Muscle of leg (tissue), 11 donors: ENCODE data around the gene BTBD9. TPM values are rescaled to one million over a fixed set of nuclear protein-coding genes. Genes with fewer than 3 reads are reported as not detected.

ENCODE experiments used
- DNase-seq: peaks from one replicate; pipeline ENCODE4 v3.0.0; 2013
- H3K27ac ChIP-seq: one replicate; pipeline ENCODE4 v1.5.1; 2013; ENCODE audit warnings: mild to moderate bottlenecking, low read length, control low read depth
- H3K27me3 ChIP-seq: one replicate; pipeline ENCODE4 v1.6.1; 2013; ENCODE audit warnings: low read length; ENCODE audit not compliant: control insufficient read depth, insufficient read depth
- H3K36me3 ChIP-seq: one replicate; pipeline ENCODE4 v1.6.1; 2013; ENCODE audit warnings: low read length; ENCODE audit not compliant: control insufficient read depth, insufficient read depth
- H3K4me1 ChIP-seq: one replicate; pipeline ENCODE4 v1.6.1; 2013; ENCODE audit warnings: low read length; ENCODE audit not compliant: control insufficient read depth, insufficient read depth
- H3K4me3 ChIP-seq: one replicate; pipeline ENCODE4 v1.5.1; 2013; ENCODE audit warnings: low read length, control low read depth
- H3K9me3 ChIP-seq: replicated peaks from 2 replicates; pipeline ENCODE4 v1.6.1; 2013; ENCODE audit warnings: low read depth, low read length; ENCODE audit not compliant: control insufficient read depth
- WGBS: methylation state at CpG from one replicate; pipeline ENCODE4 v1.1.5; 2013; ENCODE audit warnings: missing lambda C conversion rate; ENCODE audit not compliant: insufficient coverage; 5-methylcytosine and 5-hydroxymethylcytosine counted together
- polyA plus RNA-seq, 8 donors: library from polyadenylated mRNA; unstranded; fragments of 120-200 nt; gene quantifications; one replicate each; pipeline versions ENCODE4 v1.2.1 to v1.2.3, GENCODE V29; 2013; ENCODE audit warnings: inconsistent platforms in 1 of 8, low replicate concordance in 1 of 8; ENCODE audit not compliant: insufficient read length in 8 of 8, insufficient read depth in 1 of 8
- total RNA-seq: library from RNA; stranded (reverse); fragments of 120-200 nt; gene quantifications from one replicate; pipeline ENCODE4 v1.2.4, GENCODE V29; 2013

BTBD9 gene
- total and polyA plus RNA-seq, 9 donors: 6.5 to 10.5 (median 8.2) TPM

DNA sequence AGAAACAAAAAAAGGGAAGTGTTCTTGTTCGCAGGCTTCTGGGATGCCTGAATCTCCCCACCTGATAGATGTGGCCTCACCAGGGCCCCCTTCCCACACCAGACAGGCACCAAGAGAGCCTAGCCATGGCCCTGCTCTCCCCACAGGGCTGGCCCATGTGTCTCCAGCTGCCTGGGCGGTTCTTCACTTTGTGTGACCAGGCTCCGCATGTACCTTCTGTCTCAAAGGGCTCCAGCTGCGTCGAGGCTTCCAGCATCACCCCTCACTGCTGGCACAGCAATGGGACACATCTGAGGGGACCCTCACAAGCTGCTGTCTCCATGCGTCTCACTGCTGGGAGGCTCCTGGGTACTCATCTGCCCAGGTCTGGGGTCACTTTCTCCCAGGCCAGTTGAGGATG, 457.3 kb downstream of the BTBD9 start:
- WGBS: 90% methylated on average over 5 of the region's 6 CpGs
- Histone ChIP-seq H3K27me3 (no peaks in the 10 kb centered on the region), H3K27ac (no peak overlapping the region), H3K4me3 (no peak overlapping the region), H3K4me1 (peaks cover 2% of the 10 kb centered on the region), H3K36me3 (no peaks in the 10 kb centered on the region), H3K9me3 (no peaks in the 10 kb centered on the region)
- DNase-seq: no peak

DNA sequence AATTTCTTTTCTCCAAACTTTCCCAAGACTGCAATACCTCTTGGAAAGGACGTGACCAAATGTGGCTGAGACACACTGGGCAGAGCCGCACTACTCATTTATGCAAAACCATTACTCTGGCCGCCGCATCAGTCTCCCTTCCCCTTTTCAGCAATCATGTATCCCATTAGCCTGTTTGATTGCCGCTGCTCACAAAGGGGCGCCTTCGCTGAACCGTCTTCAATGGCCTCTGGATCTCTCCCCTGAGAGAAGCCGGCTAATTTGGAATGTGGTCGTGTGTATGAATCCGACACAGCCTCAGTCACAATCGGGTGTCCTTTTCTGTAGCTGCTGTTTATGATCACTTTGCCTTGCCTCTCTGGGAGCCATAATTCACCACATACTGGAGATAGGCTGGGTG, 459.1 kb downstream of the BTBD9 start:
- 73% methylated on average over 8 of the region's 12 CpGs for WGBS
- Histone ChIP-seq H3K4me1 (peaks cover 7% of the 10 kb centered on the region), H3K4me3 (no peak overlapping the region), H3K9me3 (no peaks in the 10 kb centered on the region), H3K27ac (no peak overlapping the region), H3K27me3 (no peaks in the 10 kb centered on the region), H3K36me3 (no peaks in the 10 kb centered on the region)
- no peak for DNase-seq

DNA sequence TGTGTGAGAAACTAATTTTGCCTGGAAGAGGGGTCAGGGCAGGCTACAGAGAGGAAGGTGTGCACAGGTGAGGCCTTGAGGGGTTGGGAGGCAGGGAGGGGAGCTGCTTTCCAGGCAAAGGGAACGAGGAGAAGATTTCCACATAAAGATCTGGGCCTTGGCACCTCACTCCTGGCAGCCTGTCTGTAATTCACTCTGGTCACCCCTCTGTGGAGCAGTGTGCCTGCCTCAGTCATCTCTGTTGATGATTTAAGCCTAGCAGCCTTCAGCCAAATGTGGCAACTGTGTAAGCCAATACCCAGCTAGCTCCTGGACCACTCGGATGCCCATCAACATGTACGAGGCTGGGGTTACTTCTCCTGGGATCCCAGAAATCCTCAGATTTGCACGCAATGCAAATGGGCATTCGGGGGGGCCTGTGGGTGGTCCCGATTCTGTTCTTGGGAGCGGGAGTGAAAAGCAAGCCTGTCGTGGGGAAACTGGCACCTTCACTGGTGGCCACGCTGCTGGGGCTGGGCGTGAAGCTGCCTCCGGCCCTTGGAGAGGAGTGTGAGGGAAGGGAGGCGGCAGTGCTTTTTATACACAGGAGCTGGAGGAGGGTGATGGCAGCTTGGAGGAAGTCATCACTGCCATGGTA, 459.8 kb downstream of the BTBD9 start:
- 75% methylated on average over 11 of the region's 12 CpGs for WGBS
- no peaks in the 10 kb centered on the region for H3K27me3 ChIP-seq
- no peak for DNase-seq
- no peak overlapping the region for H3K27ac ChIP-seq
- H3K4me1 ChIP-seq: peaks cover 7% of the 10 kb centered on the region
- H3K36me3 ChIP-seq: peaks cover under 1% of the 10 kb centered on the region
- H3K4me3 ChIP-seq: no peak overlapping the region
- no peaks in the 10 kb centered on the region for H3K9me3 ChIP-seq

DNA sequence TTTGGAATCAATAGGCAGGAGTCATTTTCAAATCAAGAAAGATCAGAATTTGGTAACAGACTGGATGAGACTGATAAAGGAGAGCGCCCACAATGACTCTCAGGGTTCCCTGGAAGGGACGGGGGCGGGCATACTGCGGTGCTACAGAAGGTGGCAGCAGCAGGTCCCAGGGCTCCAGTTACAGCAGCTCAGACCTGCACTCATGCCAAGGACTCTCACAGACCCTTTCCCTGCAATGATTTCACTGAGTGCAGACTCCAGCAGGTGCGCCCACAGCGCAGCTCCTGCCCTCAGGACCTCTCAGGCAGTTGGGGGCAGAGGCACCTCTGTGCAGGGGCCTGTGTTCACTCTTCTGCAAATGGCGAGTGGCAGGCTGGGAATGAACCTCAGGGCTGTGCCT, 460.4 kb downstream of the BTBD9 start:
- no peaks in the 10 kb centered on the region for H3K9me3 ChIP-seq
- no peak overlapping the region for H3K27ac ChIP-seq
- no peak overlapping the region for H3K4me3 ChIP-seq
- 81% methylated on average over 3 of the region's 7 CpGs for WGBS
- no peaks in the 10 kb centered on the region for H3K27me3 ChIP-seq
- peaks cover 6% of the 10 kb centered on the region for H3K36me3 ChIP-seq
- DNase-seq: no peak
- peaks cover 7% of the 10 kb centered on the region for H3K4me1 ChIP-seq

DNA sequence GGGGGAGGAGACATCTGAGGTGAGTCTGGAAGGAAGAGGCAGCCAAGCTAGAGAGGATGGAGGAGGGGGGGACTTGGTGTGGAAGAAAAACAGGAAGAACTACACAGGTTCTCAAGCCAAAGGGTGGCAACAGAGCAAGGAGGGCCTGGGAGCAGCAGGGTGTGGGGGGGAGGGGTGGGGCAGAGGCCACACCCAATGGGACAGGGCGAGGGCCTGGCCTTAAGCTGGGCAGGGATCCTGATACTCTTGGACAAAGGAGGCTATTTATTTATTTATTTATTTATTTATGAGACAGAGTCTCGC, 461.2 kb downstream of the BTBD9 start:
- 100% methylated on average over 1 of the region's 2 CpGs for WGBS
- no peak overlapping the region for H3K27ac ChIP-seq
- DNase-seq: no peak
- H3K27me3 ChIP-seq: no peaks in the 10 kb centered on the region
- no peaks in the 10 kb centered on the region for H3K9me3 ChIP-seq
- no peak overlapping the region for H3K4me3 ChIP-seq
- H3K4me1 ChIP-seq: peaks cover 7% of the 10 kb centered on the region
- peaks cover 8% of the 10 kb centered on the region for H3K36me3 ChIP-seq

DNA sequence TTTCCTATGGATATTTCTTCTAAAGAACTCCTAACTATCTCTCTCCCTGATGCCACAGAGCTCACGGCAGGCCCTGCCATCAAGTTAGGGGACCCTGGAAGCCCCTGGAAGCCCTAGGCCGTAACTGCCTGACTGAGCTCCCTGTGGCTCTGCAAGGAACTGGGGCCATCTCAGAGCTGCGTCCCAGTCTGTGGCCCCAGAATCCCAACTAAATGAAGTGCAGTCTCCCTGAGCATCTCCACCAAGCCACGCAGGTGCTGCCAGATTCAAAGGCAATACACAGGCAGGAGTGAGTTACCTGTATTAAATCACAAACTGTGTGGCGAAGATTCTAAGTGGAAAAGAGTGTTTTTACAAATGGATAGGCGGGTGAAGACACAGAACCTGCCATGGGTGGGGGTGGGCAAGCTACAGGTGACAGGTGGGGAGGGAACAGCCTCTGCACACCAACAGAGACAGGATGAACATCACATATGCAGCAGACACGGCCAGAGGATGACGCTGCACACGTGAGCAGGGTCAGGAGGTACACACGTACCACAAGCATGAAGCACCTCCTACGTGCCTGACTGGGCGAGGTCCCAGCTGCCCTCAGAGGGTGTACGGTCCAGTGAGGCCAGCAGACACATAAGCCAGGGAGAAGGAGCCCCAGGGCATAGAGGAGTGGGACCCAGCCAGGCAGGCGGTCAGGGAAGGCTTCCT, 461.7 kb downstream of the BTBD9 start:
- WGBS: 86% methylated on average over 12 of the region's 14 CpGs
- H3K27me3 ChIP-seq: no peaks in the 10 kb centered on the region

DNA sequence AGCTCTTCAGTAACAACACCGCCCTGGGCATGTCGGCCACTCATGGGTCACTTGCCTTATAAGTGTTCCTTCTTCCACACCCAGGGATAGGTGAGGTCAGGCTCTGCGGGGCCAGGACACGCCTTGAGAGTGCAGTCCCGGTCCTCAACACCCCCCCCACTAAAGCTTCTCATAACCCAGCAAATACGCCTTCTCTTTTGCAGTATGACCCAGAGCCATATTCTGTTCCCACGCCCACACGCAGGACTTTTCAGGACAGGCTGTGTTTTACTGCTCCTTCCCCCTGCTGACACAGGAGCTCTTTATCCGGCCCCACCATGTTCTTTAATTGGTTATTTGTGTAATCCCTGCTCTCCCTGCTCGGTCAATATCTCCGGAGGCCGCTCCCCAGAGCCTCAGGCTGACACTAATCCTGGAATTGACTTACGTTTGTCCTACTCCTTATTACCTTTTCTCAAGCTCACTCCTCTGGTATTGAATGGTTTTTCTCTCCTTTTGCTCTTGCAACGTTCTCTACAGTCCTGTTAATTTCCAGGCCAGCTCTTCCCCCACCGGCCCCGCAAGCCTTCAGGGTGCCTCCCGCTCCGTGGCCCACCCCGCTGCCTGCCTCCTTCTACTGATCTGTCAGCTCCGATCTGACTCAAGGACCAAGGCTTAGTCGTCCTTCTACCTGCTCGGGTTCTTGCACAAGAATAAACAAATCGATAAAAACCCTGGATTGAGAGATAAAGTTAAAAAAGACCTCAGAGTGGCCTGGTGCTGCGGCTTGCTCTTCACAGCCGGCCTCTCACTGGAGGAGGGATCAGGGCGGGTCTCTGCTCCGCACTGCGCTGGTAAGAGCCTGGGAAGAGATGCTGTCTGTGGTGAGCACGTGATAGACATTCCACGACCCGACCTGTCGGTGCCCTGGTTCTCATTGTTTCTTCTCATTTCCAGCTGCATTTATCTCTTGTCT, 462.7 kb downstream of the BTBD9 start:
- no peaks in the 10 kb centered on the region for H3K9me3 ChIP-seq
- H3K27me3 ChIP-seq: no peaks in the 10 kb centered on the region
- H3K27ac ChIP-seq: no peak overlapping the region
- 39% methylated on average over 17 of the region's 32 CpGs for WGBS
- peaks cover 7% of the 10 kb centered on the region for H3K4me1 ChIP-seq
- no peak for DNase-seq
- H3K36me3 ChIP-seq: peaks cover 12% of the 10 kb centered on the region
- H3K4me3 ChIP-seq: no peak overlapping the region

More for the DNA sequence above, 461.7 kb downstream of the BTBD9 start:
- Histone ChIP-seq H3K27ac (no peak overlapping the region), H3K36me3 (peaks cover 12% of the 10 kb centered on the region), H3K4me1 (peaks cover 7% of the 10 kb centered on the region), H3K4me3 (no peak overlapping the region), H3K9me3 (no peaks in the 10 kb centered on the region)
- DNase-seq: no peak

DNA sequence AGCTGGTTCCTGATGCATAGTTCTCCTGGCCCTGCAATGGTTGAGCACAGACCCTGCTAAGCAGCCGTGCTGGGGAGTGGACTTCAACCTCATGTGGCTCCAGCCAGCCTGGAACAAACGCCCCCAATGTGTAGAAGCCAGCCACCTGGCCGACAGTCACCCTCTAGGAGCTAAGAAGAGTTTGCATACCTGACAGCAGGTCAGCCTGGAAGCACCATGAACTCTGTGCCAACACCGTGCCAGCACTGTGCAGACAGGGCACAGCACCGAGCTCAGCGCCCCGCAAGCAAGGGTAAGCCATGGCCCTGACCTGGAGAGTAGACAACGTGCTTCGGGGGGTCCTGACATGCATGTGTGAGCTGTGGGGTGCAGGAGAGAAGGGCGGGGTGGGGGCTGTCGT, 463.9 kb downstream of the BTBD9 start:
- peaks cover 7% of the 10 kb centered on the region for H3K4me1 ChIP-seq
- H3K27ac ChIP-seq: no peak overlapping the region
- 90% methylated on average over 5 of the region's 11 CpGs for WGBS
- H3K36me3 ChIP-seq: peaks cover 12% of the 10 kb centered on the region
- H3K27me3 ChIP-seq: no peaks in the 10 kb centered on the region
- no peak overlapping the region for H3K4me3 ChIP-seq
- DNase-seq: no peak
- no peaks in the 10 kb centered on the region for H3K9me3 ChIP-seq

DNA sequence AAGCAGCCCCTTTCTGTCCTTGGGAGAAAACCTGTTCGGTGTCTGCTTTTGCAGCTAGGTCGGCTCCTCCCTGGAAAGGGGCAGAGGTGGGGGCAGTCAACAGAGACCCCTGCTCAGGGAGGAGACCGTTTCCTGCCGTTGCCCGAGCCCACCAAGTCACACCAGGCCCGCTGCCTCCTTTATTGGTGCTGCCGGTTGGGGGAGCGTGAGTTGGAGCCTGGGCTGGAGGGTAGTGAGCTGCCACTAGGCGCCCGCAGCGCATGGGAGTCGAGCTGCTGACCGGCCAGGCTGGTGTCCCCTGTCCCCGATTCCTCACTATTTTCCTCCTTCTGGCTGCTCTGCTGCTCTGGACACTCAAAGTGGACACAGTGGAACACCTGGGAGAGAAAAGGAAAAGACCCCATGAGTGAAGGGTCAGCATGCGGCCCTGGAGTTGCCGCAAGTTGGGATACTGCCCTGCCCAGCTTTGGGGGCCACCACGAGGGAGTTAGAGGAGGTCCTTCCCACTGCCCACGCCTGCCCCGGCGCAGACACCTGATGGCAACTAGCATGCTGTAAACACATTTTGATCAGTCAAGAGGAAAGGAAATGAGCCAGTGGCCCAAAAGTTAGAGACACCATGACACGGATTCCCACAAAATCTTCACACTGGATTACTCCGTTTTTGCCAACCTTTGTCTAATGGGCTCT, 464.8 kb downstream of the BTBD9 start:
- Histone ChIP-seq H3K4me1 (peaks cover 9% of the 10 kb centered on the region), H3K4me3 (no peak overlapping the region), H3K27ac (no peak overlapping the region), H3K9me3 (no peaks in the 10 kb centered on the region), H3K36me3 (peaks cover 12% of the 10 kb centered on the region), H3K27me3 (no peaks in the 10 kb centered on the region)
- no peak for DNase-seq
- WGBS: 99% methylated on average over 8 of the region's 22 CpGs

DNA sequence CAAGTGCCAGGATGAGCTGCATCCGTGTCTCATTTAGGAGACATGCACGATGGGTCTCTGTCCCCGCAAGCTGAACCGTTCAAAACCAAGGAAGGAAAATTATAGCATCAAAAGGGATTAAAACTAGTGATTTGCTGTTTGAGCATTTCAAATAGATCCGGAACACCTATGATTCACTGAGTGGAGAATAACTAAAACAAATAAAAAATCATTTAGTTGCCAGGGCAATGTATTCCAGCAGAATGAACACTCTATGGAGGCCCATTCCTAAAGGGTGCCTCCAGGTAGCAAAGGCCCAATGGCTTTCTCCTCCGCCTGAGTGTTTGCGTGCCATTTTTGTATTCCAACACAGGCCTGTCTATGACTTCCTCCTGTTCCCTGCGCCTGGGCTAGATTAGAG, 465.4 kb downstream of the BTBD9 start:
- no peak overlapping the region for H3K27ac ChIP-seq
- H3K9me3 ChIP-seq: no peaks in the 10 kb centered on the region
- no peaks in the 10 kb centered on the region for H3K27me3 ChIP-seq
- DNase-seq: no peak
- H3K36me3 ChIP-seq: peaks cover 12% of the 10 kb centered on the region
- H3K4me1 ChIP-seq: peaks cover 13% of the 10 kb centered on the region
- whole genome bisulfite sequencing: 96% methylated on average over 3 of the region's 8 CpGs
- no peak overlapping the region for H3K4me3 ChIP-seq
